Measurements from ENCODE around the gene MTHFSD. TPM values are rescaled to one million over a fixed set of nuclear protein-coding genes. Genes with fewer than 3 reads are reported as not detected.

The MTHFSD gene
- total and polyA plus RNA-seq, 4 donors: 9.4 to 28.5 (median 16.6) TPM

- Histone ChIP-seq H3K36me3 (ENCODE audit: control insufficient read depth in 4 of 4, insufficient read depth in 4 of 4, low read length in 4 of 4) (no peaks in the 10 kb centered on the region), H3K4me3 (no peak overlapping the region), H3K9ac (ENCODE audit: insufficient read depth in 1 of 2, low read length in 2 of 2) (no peak overlapping the region), H3K9me3 (ENCODE audit: control insufficient read depth in 4 of 4, insufficient read depth in 3 of 4, low read length in 3 of 4) (no peaks in the 10 kb centered on the region), H3K4me1 (ENCODE audit: control insufficient read depth in 5 of 5, insufficient read depth in 5 of 5, low read length in 5 of 5) (peaks cover 0 to 22% (median 2%) of the 10 kb centered on the region in 5 donors), H3K27ac (ENCODE audit: low read depth in 1 of 2, low read length in 1 of 2) (no peak overlapping the region), H3K27me3 (ENCODE audit: control insufficient read depth in 3 of 3, insufficient read depth in 3 of 3, low read length in 2 of 3) (peaks cover 4 to 31% (median 10%) of the 10 kb centered on the region in 3 donors)
- DNase-seq: no peak
- TF ChIP-seq CTCF (IDR thresholded peaks at IDR 0.05; ENCODE audit: control extremely low read depth, extremely low read depth): no peak
- no peak for ATAC-seq (ENCODE audit: insufficient read depth, low FRiP score)
- WGBS, 2 donors: 90 to 94% methylated on average over 6 of the region's 6 CpGs
Observed at GRCh38 chr16:86584071-86584685, 29.1 kb upstream of the MTHFSD start.

GRCh38 chr16:86581458-86581857 lies 26.4 kb upstream of the MTHFSD start:
- ATAC-seq (ENCODE audit: insufficient read depth, low FRiP score): no peak
- no peak for DNase-seq
- Histone ChIP-seq H3K9ac (ENCODE audit: insufficient read depth in 1 of 2, low read length in 2 of 2) (no peak overlapping the region), H3K27me3 (ENCODE audit: control insufficient read depth in 3 of 3, insufficient read depth in 3 of 3, low read length in 2 of 3) (peaks cover 10 to 46% (median 16%) of the 10 kb centered on the region in 3 donors), H3K4me1 (ENCODE audit: control insufficient read depth in 5 of 5, insufficient read depth in 5 of 5, low read length in 5 of 5) (peaks cover 0 to 45% (median 12%) of the 10 kb centered on the region in 5 donors), H3K4me3 (no peak overlapping the region), H3K36me3 (ENCODE audit: control insufficient read depth in 4 of 4, insufficient read depth in 4 of 4, low read length in 4 of 4) (no peaks in the 10 kb centered on the region), H3K9me3 (ENCODE audit: control insufficient read depth in 4 of 4, insufficient read depth in 3 of 4, low read length in 3 of 4) (no peaks in the 10 kb centered on the region), H3K27ac (ENCODE audit: low read depth in 1 of 2, low read length in 1 of 2) (no peak overlapping the region)
- no peak for TF ChIP-seq CTCF (IDR thresholded peaks at IDR 0.05; ENCODE audit: control extremely low read depth, extremely low read depth)
- 74 to 86% methylated on average over 4 of the region's 4 CpGs for WGBS, 2 donors

GRCh38 chr16:86580791-86581170 lies 25.7 kb upstream of the MTHFSD start:
- no peak for TF ChIP-seq CTCF (IDR thresholded peaks at IDR 0.05; ENCODE audit: control extremely low read depth, extremely low read depth)
- 86 to 95% methylated on average over 9 of the region's 9 CpGs for WGBS, 2 donors
- H3K27ac ChIP-seq (ENCODE audit: low read depth in 1 of 2, low read length in 1 of 2): no peak overlapping the region
- no peak overlapping the region for H3K9ac ChIP-seq (ENCODE audit: insufficient read depth in 1 of 2, low read length in 2 of 2)
- H3K9me3 ChIP-seq (ENCODE audit: control insufficient read depth in 4 of 4, insufficient read depth in 3 of 4, low read length in 3 of 4): no peaks in the 10 kb centered on the region
- H3K4me3 ChIP-seq: no peak overlapping the region
- peaks cover 0 to 50% (median 13%) of the 10 kb centered on the region in 5 donors for H3K4me1 ChIP-seq (ENCODE audit: control insufficient read depth in 5 of 5, insufficient read depth in 5 of 5, low read length in 5 of 5)
- peaks cover 10 to 49% (median 16%) of the 10 kb centered on the region in 3 donors for H3K27me3 ChIP-seq (ENCODE audit: control insufficient read depth in 3 of 3, insufficient read depth in 3 of 3, low read length in 2 of 3)
- no peak for ATAC-seq (ENCODE audit: insufficient read depth, low FRiP score)
- H3K36me3 ChIP-seq (ENCODE audit: control insufficient read depth in 4 of 4, insufficient read depth in 4 of 4, low read length in 4 of 4): no peaks in the 10 kb centered on the region
- DNase-seq: no peak
